HEK293T (cell line): ENCODE data around the gene IQGAP3.

ENCODE experiments used
- CTCF ChIA-PET: fragments of 350-600 bp; formaldehyde crosslinking; extraction: SDS; loops from one replicate; lab custom pipeline; 2021; ENCODE audit warnings: antibody characterized with exemption, inconsistent platforms; lab: Yijun Ruan, JAX
- POLR2A ChIA-PET: fragments of 350-600 bp; formaldehyde crosslinking; extraction: SDS; loops from one replicate; lab custom pipeline; 2020; ENCODE audit warnings: antibody characterized with exemption, inconsistent platforms; lab: Yijun Ruan, JAX
- DNase-seq: peaks from one replicate; pipeline ENCODE4 v3.0.0; 2012; ENCODE audit warnings: mixed read lengths; ENCODE audit errors: extremely low spot score
- ARNT ChIP-seq: fragments of 450-650 bp; IDR thresholded peaks from 2 replicates; pipeline ENCODE4 v1.6.1; 2017; ENCODE audit warnings: mild to moderate bottlenecking
- BHLHE40 ChIP-seq: fragments of 450-650 bp; IDR thresholded peaks from 2 replicates; pipeline ENCODE4 v1.6.1; 2016; ENCODE audit warnings: mild to moderate bottlenecking, moderate library complexity, borderline replicate concordance
- CTBP1 ChIP-seq: fragments of 450-650 bp; IDR thresholded peaks from 2 replicates; pipeline ENCODE4 v1.6.1; 2016; ENCODE audit warnings: borderline replicate concordance
- ELF4 ChIP-seq: fragments of 450-650 bp; IDR thresholded peaks from 2 replicates; pipeline ENCODE4 v1.6.1; 2017; ENCODE audit warnings: antibody characterized with exemption
- FOXA1 ChIP-seq: fragments of 450-650 bp; IDR thresholded peaks from 2 replicates; pipeline ENCODE4 v1.6.1; 2016; ENCODE audit warnings: mild to moderate bottlenecking
- FOXK2 ChIP-seq: fragments of 450-650 bp; IDR thresholded peaks from 2 replicates; pipeline ENCODE4 v1.6.1; 2016; ENCODE audit warnings: mild to moderate bottlenecking
- FOXM1 ChIP-seq: fragments of 450-650 bp; IDR thresholded peaks from 2 replicates; pipeline ENCODE4 v1.6.1; 2017; ENCODE audit warnings: mild to moderate bottlenecking, borderline replicate concordance
- HDGF ChIP-seq: fragments of 450-650 bp; IDR thresholded peaks from 2 replicates; pipeline ENCODE4 v1.6.1; 2017; ENCODE audit warnings: antibody characterized with exemption, borderline replicate concordance
- L3MBTL2 ChIP-seq: fragments of 450-650 bp; conservative IDR thresholded peaks from 2 replicates; pipeline ENCODE4 v1.6.1; 2016; ENCODE audit warnings: mild to moderate bottlenecking
- LEF1 ChIP-seq: fragments of 450-650 bp; IDR thresholded peaks from 2 replicates; pipeline ENCODE4 v1.6.1; 2017; ENCODE audit warnings: mild to moderate bottlenecking, borderline replicate concordance
- NFRKB ChIP-seq: fragments of 450-650 bp; IDR thresholded peaks from 2 replicates; pipeline ENCODE4 v1.6.1; 2016; ENCODE audit warnings: mild to moderate bottlenecking, moderate library complexity
- PKNOX1 ChIP-seq: fragments of 450-650 bp; IDR thresholded peaks from 2 replicates; pipeline ENCODE4 v1.6.1; 2016
- SP1 ChIP-seq: fragments of 450-650 bp; IDR thresholded peaks from 2 replicates; pipeline ENCODE4 v1.6.1; 2017
- SUZ12 ChIP-seq: fragments of 450-650 bp; IDR thresholded peaks from 2 replicates; pipeline ENCODE4 v1.6.1; 2016; ENCODE audit warnings: mild to moderate bottlenecking
- TARDBP ChIP-seq: fragments of 450-650 bp; IDR thresholded peaks from 2 replicates; pipeline ENCODE4 v1.6.1; 2016
- ZNF384 ChIP-seq: fragments of 450-650 bp; IDR thresholded peaks from 2 replicates; pipeline ENCODE4 v1.6.1; 2016

IQGAP3 gene

GRCh38 chr1:156510709-156511108 is 61.7 kb downstream of the IQGAP3 start:
- TF ChIP-seq NFRKB (no peak), ELF4 (no peak), TARDBP (no peak), BHLHE40 (no peak), FOXM1 (no peak), L3MBTL2 (no peak), HDGF (no peak)
- DNase-seq = no peak
- ChIA-PET CTCF (no interaction called here), POLR2A (interaction anchor here (0.6 to 1.4 kb wide), 2 partner anchors 9 to 53 kb away, joined by 3 to 6 read pairs; no protein-coding TSS in a partner anchor)

- ChIA-PET CTCF (no interaction called here), POLR2A (interaction anchor here (0.8 to 1.8 kb wide), 3 partner anchors 8 to 52 kb away, joined by 4 to 8 read pairs (median 6); no protein-coding TSS in a partner anchor)
- no peak for TF ChIP-seq ZNF384
- DNase-seq = no peak
Observed at GRCh38 chr1:156509424-156510034, 62.8 kb downstream of the IQGAP3 start.

- CTCF ChIA-PET = interaction anchor here (1.2 kb wide), 1 partner anchor 217 kb away, joined by 3 read pairs; no protein-coding TSS in a partner anchor
- TF ChIP-seq TARDBP = no peak
- TF ChIP-seq CTBP1 = no peak
- no peak for TF ChIP-seq FOXK2
- no peak for TF ChIP-seq SP1
- TF ChIP-seq L3MBTL2 = no peak
- no peak for TF ChIP-seq LEF1
- TF ChIP-seq NFRKB = no peak
- TF ChIP-seq FOXM1 = no peak
- no peak for TF ChIP-seq ZNF384
- no peak for TF ChIP-seq PKNOX1
- TF ChIP-seq ARNT = no peak
- no peak for TF ChIP-seq HDGF
- TF ChIP-seq SUZ12 = no peak
- no peak for TF ChIP-seq ELF4
- TF ChIP-seq FOXA1 = no peak
- TF ChIP-seq BHLHE40 = no peak
- no peak for DNase-seq
- POLR2A ChIA-PET = interaction anchor here (0.8 to 1.8 kb wide), 4 partner anchors 11 to 52 kb away, joined by 4 to 8 read pairs (median 4); no protein-coding TSS in a partner anchor
Observed at GRCh38 chr1:156508955-156509234, 63.5 kb downstream of the IQGAP3 start.

GRCh38 chr1:156508205-156508954 is 64.0 kb downstream of the IQGAP3 start:
- ChIA-PET CTCF (interaction anchor here (1.2 to 1.4 kb wide), 2 partner anchors 28 to 218 kb away, joined by 3 to 7 read pairs; no protein-coding TSS in a partner anchor), POLR2A (interaction anchor here (0.8 to 1.8 kb wide), 4 partner anchors 10 to 51 kb away, joined by 4 to 8 read pairs (median 4); no protein-coding TSS in a partner anchor)
- no peak for TF ChIP-seq CTBP1
- no peak for TF ChIP-seq ARNT
- TF ChIP-seq ELF4 = no peak
- no peak for TF ChIP-seq HDGF
- no peak for TF ChIP-seq PKNOX1
- no peak for TF ChIP-seq ZNF384
- no peak for TF ChIP-seq FOXA1
- TF ChIP-seq LEF1 = no peak
- TF ChIP-seq L3MBTL2 = no peak
- TF ChIP-seq NFRKB = no peak
- no peak for TF ChIP-seq BHLHE40
- no peak for TF ChIP-seq SUZ12
- TF ChIP-seq SP1 = no peak
- TF ChIP-seq FOXK2 = no peak
- TF ChIP-seq FOXM1 = no peak
- no peak for TF ChIP-seq TARDBP
- no peak for DNase-seq

GRCh38 chr1:156506450-156506849 is 65.9 kb downstream of the IQGAP3 start:
- no peak for TF ChIP-seq NFRKB
- no peak for TF ChIP-seq HDGF
- TF ChIP-seq SUZ12 = no peak
- no peak for TF ChIP-seq BHLHE40
- no peak for TF ChIP-seq SP1
- TF ChIP-seq ARNT = no peak
- no peak for TF ChIP-seq L3MBTL2
- TF ChIP-seq LEF1 = no peak
- no peak for TF ChIP-seq PKNOX1
- TF ChIP-seq FOXK2 = no peak
- no peak for TF ChIP-seq ELF4
- ChIA-PET CTCF (interaction anchor here (1.2 to 1.4 kb wide), 2 partner anchors 15 to 18 kb away, joined by 3 to 4 read pairs; no protein-coding TSS in a partner anchor), POLR2A (no interaction called here)
- no peak for DNase-seq
